Measurements from ENCODE around the gene ZDHHC24. TPM values are rescaled to one million over a fixed set of nuclear protein-coding genes. Genes with fewer than 3 reads are reported as not detected.

ZDHHC24 gene
- total RNA-seq, 1 experiment from 2014 or later = 19.4 TPM

DNA sequence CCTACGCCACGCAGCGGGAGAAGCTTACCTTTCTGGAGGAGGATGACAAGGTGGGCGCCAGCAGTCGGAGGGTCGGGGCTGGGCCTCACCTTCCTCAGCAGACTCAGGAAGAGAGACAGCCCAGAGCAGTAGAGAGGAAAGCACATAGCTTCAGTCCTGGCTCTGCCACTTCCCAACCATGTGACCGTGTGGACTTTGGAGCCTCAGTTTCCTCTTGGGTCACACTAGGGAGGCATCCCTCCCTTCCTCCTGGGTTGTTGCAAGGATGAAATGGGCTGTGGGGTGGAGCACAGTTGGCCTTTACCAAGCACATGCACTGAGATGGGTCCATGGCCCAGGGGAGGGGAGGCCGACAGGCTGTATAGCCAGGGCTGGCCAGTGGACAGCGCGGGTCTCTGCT, 52.7 kb downstream of the ZDHHC24 start:
- CTCF ChIA-PET = interaction anchor here (0.6 kb wide), 1 partner anchor 27 kb away, joined by 4 read pairs; the partner anchor contains the start of gene PELI3
- no peaks in the 10 kb centered on the region for H3K36me3 ChIP-seq (ENCODE audit: low read depth)
- intact Hi-C loops (cut with micrococcal nuclease; ENCODE audit: unreplicated experiment) = no loop called here
- POLR2A ChIA-PET (ENCODE audit: unreplicated experiment) = no interaction called here
- no peak overlapping the region for H3K27ac ChIP-seq
- no peak for TF ChIP-seq EZH2 (IDR thresholded peaks at IDR 0.05; ENCODE audit: low read depth)
- TF ChIP-seq, protein P1, sequence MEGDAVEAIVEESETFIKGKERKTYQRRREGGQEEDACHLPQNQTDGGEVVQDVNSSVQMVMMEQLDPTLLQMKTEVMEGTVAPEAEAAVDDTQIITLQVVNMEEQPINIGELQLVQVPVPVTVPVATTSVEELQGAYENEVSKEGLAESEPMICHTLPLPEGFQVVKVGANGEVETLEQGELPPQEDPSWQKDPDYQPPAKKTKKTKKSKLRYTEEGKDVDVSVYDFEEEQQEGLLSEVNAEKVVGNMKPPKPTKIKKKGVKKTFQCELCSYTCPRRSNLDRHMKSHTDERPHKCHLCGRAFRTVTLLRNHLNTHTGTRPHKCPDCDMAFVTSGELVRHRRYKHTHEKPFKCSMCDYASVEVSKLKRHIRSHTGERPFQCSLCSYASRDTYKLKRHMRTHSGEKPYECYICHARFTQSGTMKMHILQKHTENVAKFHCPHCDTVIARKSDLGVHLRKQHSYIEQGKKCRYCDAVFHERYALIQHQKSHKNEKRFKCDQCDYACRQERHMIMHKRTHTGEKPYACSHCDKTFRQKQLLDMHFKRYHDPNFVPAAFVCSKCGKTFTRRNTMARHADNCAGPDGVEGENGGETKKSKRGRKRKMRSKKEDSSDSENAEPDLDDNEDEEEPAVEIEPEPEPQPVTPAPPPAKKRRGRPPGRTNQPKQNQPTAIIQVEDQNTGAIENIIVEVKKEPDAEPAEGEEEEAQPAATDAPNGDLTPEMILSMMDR (conservative IDR thresholded peaks at IDR 0.05) = no peak
- no peak overlapping the region for H3K4me3 ChIP-seq
- no peak overlapping the region for H2AFZ ChIP-seq
- H4K20me1 ChIP-seq (ENCODE audit: insufficient read depth) = 0 out of 2 replicates have a peak, but pooled peaks cover 4% of the 10 kb centered on the region
- no peaks in the 10 kb centered on the region for H3K27me3 ChIP-seq (ENCODE audit: insufficient read depth, low read depth)
- H3K4me1 ChIP-seq (replicated peaks; ENCODE audit: insufficient read depth) = no peaks in the 10 kb centered on the region
- H3K9me2 ChIP-seq (ENCODE audit: insufficient read depth) = no peaks in the 10 kb centered on the region
- no peak overlapping the region for H3K4me2 ChIP-seq
- no peak for DNase-seq
- no peaks in the 10 kb centered on the region for H3K79me2 ChIP-seq (ENCODE audit: low read depth)
- no TSS peak for BruUV-seq (replicated peaks)
- no peaks in the 10 kb centered on the region for H3K9me3 ChIP-seq (ENCODE audit: insufficient read depth, low read depth)
- H3F3A ChIP-seq (ENCODE audit: insufficient read depth, low read depth) = 0 out of 2 replicates have a peak, but pooled peaks cover 2% of the 10 kb centered on the region

- no TSS peak for BruUV-seq (replicated peaks)
- no peak overlapping the region for H3K27ac ChIP-seq
- no peak for DNase-seq
- no peaks in the 10 kb centered on the region for H3F3A ChIP-seq (ENCODE audit: insufficient read depth, low read depth)
- no peaks in the 10 kb centered on the region for H3K36me3 ChIP-seq (ENCODE audit: low read depth)
- H3K79me2 ChIP-seq (ENCODE audit: low read depth) = no peaks in the 10 kb centered on the region
- POLR2A ChIA-PET (ENCODE audit: unreplicated experiment) = no interaction called here
- H3K9me2 ChIP-seq (ENCODE audit: insufficient read depth) = no peaks in the 10 kb centered on the region
- H3K4me3 ChIP-seq = no peak overlapping the region
- H3K27me3 ChIP-seq (ENCODE audit: insufficient read depth, low read depth) = no peaks in the 10 kb centered on the region
- H3K4me2 ChIP-seq = no peak overlapping the region
- CTCF ChIA-PET = interaction anchor here (0.6 to 0.7 kb wide), 2 partner anchors 26 to 274 kb away, joined by 4 to 6 read pairs; partner anchors contain the start of gene PELI3
- no peak overlapping the region for H2AFZ ChIP-seq
- intact Hi-C loops (cut with micrococcal nuclease; ENCODE audit: unreplicated experiment) = no loop called here
- no peaks in the 10 kb centered on the region for H3K9me3 ChIP-seq (ENCODE audit: insufficient read depth, low read depth)
- 0 out of 2 replicates have a peak, but pooled peaks cover 4% of the 10 kb centered on the region for H4K20me1 ChIP-seq (ENCODE audit: insufficient read depth)
- no peaks in the 10 kb centered on the region for H3K4me1 ChIP-seq (replicated peaks; ENCODE audit: insufficient read depth)
- TF ChIP-seq, protein P1 (conservative IDR thresholded peaks at IDR 0.05) = no peak
- TF ChIP-seq EZH2 (IDR thresholded peaks at IDR 0.05; ENCODE audit: low read depth) = no peak
These were observed 53.5 kb downstream of the ZDHHC24 start for GRCh38 chr11:66492161-66492865.

- Histone ChIP-seq H3K9me2 (ENCODE audit: insufficient read depth) (no peaks in the 10 kb centered on the region), H3K4me2 (no peak overlapping the region), H3K4me1 (replicated peaks; ENCODE audit: insufficient read depth) (no peaks in the 10 kb centered on the region), H3K36me3 (ENCODE audit: low read depth) (no peaks in the 10 kb centered on the region), H4K20me1 (ENCODE audit: insufficient read depth) (0 out of 2 replicates have a peak, but pooled peaks cover 4% of the 10 kb centered on the region), H3K4me3 (no peak overlapping the region), H3F3A (ENCODE audit: insufficient read depth, low read depth) (no peaks in the 10 kb centered on the region), H3K79me2 (ENCODE audit: low read depth) (no peaks in the 10 kb centered on the region), H2AFZ (no peak overlapping the region), H3K27me3 (ENCODE audit: insufficient read depth, low read depth) (no peaks in the 10 kb centered on the region), H3K27ac (no peak overlapping the region), H3K9me3 (ENCODE audit: insufficient read depth, low read depth) (no peaks in the 10 kb centered on the region)
- BruUV-seq (replicated peaks) = no TSS peak
- POLR2A ChIA-PET (ENCODE audit: unreplicated experiment) = interaction anchor here (0.7 kb wide), 1 partner anchor 19 kb away, joined by 4 read pairs; the partner anchor contains the start of gene BBS1
- no peak for DNase-seq
- intact Hi-C loops (cut with micrococcal nuclease; ENCODE audit: unreplicated experiment) = no loop called here
- CTCF ChIA-PET = interaction anchor here (0.6 to 1.2 kb wide), 4 partner anchors 13 to 275 kb away, joined by 3 to 6 read pairs (median 3); no protein-coding TSS in a partner anchor
- TF ChIP-seq, protein P1 (conservative IDR thresholded peaks at IDR 0.05) = peak; percentile 65
- no peak for TF ChIP-seq EZH2 (IDR thresholded peaks at IDR 0.05; ENCODE audit: low read depth)
These were observed 54.4 kb downstream of the ZDHHC24 start for GRCh38 chr11:66491315-66491935.
